ENCODE results near the gene SLC12A8.

GRCh38 chr3:125203731-125204130, 8.8 kb downstream of the SLC12A8 start:
- TF ChIP-seq CTCF (conservative IDR thresholded peaks at IDR 0.05) (no peak), EZH2 (IDR thresholded peaks at IDR 0.05; ENCODE audit: low read depth) (no peak)

Measured in PC-9 (cell line).